Measurements from ENCODE around the gene MISP.

DNA sequence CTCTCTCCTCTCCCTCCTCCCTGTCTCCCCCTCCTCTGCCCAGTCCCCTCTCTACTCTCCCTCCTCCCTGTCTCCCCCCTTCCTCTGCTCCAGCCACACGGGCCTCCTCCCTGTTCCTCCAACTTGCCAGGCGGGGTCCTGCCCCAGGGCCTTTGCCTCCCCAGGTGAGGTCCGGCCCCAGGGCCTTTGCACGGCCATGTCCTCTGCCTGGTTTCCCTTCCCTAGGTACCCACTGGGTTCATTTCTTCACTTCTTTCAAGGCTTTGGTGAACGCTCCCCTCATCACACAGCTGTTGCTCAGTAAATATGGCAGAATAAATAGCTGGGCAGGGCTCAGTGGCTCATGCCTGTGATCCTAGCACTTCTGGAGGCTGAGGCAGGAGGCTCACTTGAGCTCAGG lies 21.2 kb downstream of the MISP start:
- no peak for TF ChIP-seq MAFK (IDR thresholded peaks at IDR 0.05; ENCODE audit: partially characterized antibody)
- TF ChIP-seq BHLHE40 (IDR thresholded peaks at IDR 0.05; ENCODE audit: low read depth, low read length), result no peak
- TF ChIP-seq CTCF (IDR thresholded peaks at IDR 0.05), result no peak
- TF ChIP-seq, protein P1, sequence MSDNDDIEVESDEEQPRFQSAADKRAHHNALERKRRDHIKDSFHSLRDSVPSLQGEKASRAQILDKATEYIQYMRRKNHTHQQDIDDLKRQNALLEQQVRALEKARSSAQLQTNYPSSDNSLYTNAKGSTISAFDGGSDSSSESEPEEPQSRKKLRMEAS (IDR thresholded peaks at IDR 0.05), result no peak
- TF ChIP-seq ESRRA (IDR thresholded peaks at IDR 0.05; ENCODE audit: borderline replicate concordance, low read length), result no peak
- no peak for TF ChIP-seq POLR2AphosphoS2 (conservative IDR thresholded peaks at IDR 0.05; ENCODE audit: low read length)
- no peak for TF ChIP-seq ELK1 (IDR thresholded peaks at IDR 0.05; ENCODE audit: low read depth, low read length)
- TF ChIP-seq EP300 (IDR thresholded peaks at IDR 0.05), result no peak
- no peak for TF ChIP-seq SMC3 (IDR thresholded peaks at IDR 0.05)
- TF ChIP-seq POLR2A (IDR thresholded peaks at IDR 0.05; ENCODE audit: low read length), result no peak
- TF ChIP-seq, protein P2, sequence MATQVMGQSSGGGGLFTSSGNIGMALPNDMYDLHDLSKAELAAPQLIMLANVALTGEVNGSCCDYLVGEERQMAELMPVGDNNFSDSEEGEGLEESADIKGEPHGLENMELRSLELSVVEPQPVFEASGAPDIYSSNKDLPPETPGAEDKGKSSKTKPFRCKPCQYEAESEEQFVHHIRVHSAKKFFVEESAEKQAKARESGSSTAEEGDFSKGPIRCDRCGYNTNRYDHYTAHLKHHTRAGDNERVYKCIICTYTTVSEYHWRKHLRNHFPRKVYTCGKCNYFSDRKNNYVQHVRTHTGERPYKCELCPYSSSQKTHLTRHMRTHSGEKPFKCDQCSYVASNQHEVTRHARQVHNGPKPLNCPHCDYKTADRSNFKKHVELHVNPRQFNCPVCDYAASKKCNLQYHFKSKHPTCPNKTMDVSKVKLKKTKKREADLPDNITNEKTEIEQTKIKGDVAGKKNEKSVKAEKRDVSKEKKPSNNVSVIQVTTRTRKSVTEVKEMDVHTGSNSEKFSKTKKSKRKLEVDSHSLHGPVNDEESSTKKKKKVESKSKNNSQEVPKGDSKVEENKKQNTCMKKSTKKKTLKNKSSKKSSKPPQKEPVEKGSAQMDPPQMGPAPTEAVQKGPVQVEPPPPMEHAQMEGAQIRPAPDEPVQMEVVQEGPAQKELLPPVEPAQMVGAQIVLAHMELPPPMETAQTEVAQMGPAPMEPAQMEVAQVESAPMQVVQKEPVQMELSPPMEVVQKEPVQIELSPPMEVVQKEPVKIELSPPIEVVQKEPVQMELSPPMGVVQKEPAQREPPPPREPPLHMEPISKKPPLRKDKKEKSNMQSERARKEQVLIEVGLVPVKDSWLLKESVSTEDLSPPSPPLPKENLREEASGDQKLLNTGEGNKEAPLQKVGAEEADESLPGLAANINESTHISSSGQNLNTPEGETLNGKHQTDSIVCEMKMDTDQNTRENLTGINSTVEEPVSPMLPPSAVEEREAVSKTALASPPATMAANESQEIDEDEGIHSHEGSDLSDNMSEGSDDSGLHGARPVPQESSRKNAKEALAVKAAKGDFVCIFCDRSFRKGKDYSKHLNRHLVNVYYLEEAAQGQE (IDR thresholded peaks at IDR 0.05), result no peak
- no peak for TF ChIP-seq RAD21 (conservative IDR thresholded peaks at IDR 0.05 in 1 of 2, IDR thresholded peaks at IDR 0.05 in 1 of 2)
- TF ChIP-seq EHMT2 (IDR thresholded peaks at IDR 0.05; ENCODE audit: low read depth), result no peak
